HUES6 (cell line): ENCODE results near the gene POLR2J.
"Not testable (repeated sequence)": the region's sequence is repeated elsewhere in the genome, so short reads cannot be mapped to it uniquely, and the experiment has no call there.

Source experiments
- H3K27ac ChIP-seq: 2 replicates; pipeline ENCODE4 v1.7.0; 2013; ENCODE audit warnings: low read depth, mild to moderate bottlenecking, low read length, inconsistent platforms
- H3K27me3 ChIP-seq: 2 replicates; pipeline ENCODE4 v1.6.1; 2013; ENCODE audit warnings: low read length; ENCODE audit not compliant: control insufficient read depth, insufficient read depth
- H3K36me3 ChIP-seq: 2 replicates; pipeline ENCODE4 v1.6.1; 2013; ENCODE audit warnings: low read length; ENCODE audit not compliant: control insufficient read depth, insufficient read depth
- H3K4me1 ChIP-seq: 2 replicates; pipeline ENCODE4 v1.6.1; 2013; ENCODE audit warnings: low read length; ENCODE audit not compliant: control insufficient read depth, insufficient read depth
- H3K4me3 ChIP-seq: 2 replicates; pipeline ENCODE4 v1.5.1; 2013; ENCODE audit warnings: low read depth, low read length
- H3K9ac ChIP-seq: one replicate; pipeline ENCODE4 v1.6.1; 2013; ENCODE audit warnings: mild to moderate bottlenecking, low read length
- H3K9me3 ChIP-seq: 2 replicates; pipeline ENCODE4 v1.6.1; 2013; ENCODE audit warnings: low read depth, low read length; ENCODE audit not compliant: control insufficient read depth, insufficient read depth

POLR2J gene

DNA sequence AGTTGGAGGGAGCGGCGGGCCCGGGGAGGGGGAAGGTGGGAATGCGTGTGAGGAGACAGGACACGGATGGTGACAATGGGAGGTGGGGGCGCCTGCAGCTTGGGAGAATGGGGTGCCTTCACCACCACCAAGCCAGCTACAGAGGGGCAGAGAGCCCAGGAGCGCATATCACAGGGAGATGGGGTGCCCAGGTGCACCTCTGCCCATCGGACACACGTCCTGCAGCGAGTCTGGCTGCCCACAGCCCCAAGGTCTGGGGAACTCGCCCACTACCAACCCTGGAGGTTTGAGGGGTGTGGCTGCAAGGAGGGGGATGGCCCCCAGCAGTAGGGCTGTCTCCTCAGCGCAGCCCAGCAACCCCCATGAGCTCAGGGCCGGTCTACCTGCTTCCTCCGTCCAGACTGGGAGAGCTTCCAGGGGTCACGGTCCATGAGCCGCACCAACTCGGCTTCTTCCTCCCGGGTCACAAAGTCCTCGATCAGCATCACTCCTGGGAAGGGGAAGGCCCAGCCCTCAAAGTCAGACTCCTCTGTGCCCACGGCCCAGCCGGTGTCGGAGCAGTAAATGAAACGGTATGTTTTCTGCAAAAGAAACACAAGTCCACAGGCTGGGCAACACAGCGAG, 19.4 kb downstream of the POLR2J start:
- H3K4me1 ChIP-seq, result 0 out of 2 replicates have a peak, but pooled peaks cover 4% of the 10 kb centered on the region

DNA sequence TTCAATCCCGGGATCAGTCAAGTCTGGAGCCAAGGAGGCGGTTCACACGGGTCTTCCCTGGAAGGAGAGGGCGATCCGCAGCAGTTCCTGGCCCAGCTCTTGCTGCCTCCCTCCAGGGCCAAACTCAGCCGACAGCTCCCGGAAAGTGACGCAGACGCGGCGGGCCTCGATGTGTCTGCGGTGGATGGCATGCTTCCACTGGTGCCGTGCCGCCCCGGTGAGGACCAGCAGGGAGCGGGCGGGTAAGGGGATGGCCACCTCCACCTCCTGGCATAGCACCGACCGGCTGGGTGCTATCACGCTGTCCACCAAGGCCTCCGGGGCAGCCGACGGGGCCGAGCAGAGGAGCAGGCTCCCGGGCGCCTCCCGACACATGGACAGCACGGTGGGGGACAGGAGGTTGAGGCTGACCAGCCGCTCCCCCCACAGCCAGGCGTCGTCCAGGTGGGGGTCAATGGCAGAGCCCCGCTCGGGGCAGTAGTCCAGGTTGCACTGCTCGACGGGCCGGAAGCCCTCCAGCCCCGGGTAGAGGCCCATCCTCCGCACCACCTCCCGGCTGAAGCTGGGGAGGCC, 21.3 kb downstream of the POLR2J start:
- Histone ChIP-seq H3K36me3 (peaks cover 49% of the 10 kb centered on the region), H3K9ac (no peak overlapping the region), H3K27ac (no peak overlapping the region), H3K4me1 (no peaks in the 10 kb centered on the region), H3K9me3 (no peaks in the 10 kb centered on the region), H3K4me3 (no peak overlapping the region), H3K27me3 (no peaks in the 10 kb centered on the region)

More for the DNA sequence above, 19.4 kb downstream of the POLR2J start:
- H3K9ac ChIP-seq, result no peak overlapping the region
- H3K4me3 ChIP-seq, result no peak overlapping the region
- no peak overlapping the region for H3K27ac ChIP-seq
- no peaks in the 10 kb centered on the region for H3K9me3 ChIP-seq
- no peaks in the 10 kb centered on the region for H3K27me3 ChIP-seq
- peaks cover 49% of the 10 kb centered on the region for H3K36me3 ChIP-seq

DNA sequence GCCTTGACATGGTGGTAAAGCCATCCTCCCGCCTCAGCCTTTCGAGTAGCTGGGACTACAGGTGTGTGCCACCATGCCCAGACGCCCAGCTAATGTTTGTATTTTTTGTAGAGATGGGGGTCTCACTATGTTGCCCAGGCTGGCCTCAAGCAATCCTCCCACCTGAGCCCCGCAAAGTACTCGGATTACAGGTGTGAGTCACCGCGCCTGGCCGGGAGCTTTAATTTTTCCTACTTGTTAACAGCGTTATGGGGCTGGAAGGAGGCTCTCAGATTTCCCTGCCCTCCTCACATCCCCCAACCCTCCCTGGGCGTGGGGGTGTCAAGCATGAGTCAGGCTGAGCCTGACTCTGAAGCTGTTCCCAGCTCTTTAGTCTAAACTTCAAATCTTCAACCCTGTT, 22.4 kb downstream of the POLR2J start:
- no peak overlapping the region for H3K4me3 ChIP-seq
- no peaks in the 10 kb centered on the region for H3K27me3 ChIP-seq
- H3K9me3 ChIP-seq, result no peaks in the 10 kb centered on the region
- H3K9ac ChIP-seq, result no peak overlapping the region
- H3K36me3 ChIP-seq, result peaks cover 49% of the 10 kb centered on the region
- no peak overlapping the region for H3K27ac ChIP-seq
- H3K4me1 ChIP-seq, result peaks cover 6% of the 10 kb centered on the region; the same call in 1 of the 2 replicates

DNA sequence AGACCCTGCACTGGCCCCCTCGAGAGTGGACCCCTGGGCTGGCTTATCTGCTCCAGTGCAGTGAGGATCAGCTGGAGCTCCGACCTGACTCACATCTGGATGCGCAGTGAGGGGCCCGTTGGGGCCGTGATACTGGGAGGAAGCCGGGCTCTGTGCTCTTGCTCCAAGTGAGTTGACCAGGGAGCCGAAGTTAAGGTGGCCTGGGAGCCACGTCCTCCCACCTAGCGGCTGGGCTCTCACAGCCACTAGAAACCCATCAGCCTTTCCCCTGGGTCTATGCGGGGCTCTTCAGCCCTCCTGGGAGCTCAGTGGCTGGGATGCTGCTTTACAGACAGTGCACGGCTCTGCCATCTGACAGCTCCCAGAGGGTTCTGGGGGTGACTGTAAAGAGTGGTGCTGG, 23.1 kb downstream of the POLR2J start:
- Histone ChIP-seq H3K4me3 (no peak overlapping the region), H3K9ac (no peak overlapping the region), H3K36me3 (peaks cover 49% of the 10 kb centered on the region), H3K4me1 (peaks cover 7% of the 10 kb centered on the region; the same call in 1 of the 2 replicates), H3K9me3 (no peaks in the 10 kb centered on the region), H3K27me3 (no peaks in the 10 kb centered on the region), H3K27ac (no peak overlapping the region)

DNA sequence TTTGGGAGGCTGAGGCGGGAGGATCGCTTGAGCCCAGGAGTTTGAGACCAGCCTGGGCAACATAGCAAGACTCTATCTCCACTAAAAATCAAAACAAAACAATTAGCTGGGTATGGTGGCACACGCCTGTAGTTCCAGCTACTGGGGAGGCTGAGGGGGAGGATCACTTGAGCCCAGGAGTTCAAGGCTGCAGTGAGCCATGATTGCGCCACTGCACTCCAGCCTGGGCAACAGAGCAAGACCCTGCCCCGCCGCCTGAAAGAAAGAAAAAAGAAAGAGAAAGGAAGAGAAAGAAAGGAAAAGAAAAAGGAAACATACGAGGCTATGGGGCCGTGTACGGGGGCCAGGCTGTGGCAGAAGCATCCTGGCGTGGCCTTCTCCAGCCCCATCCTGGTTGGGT, 23.8 kb downstream of the POLR2J start:
- H3K9me3 ChIP-seq, H3K27ac ChIP-seq, H3K27me3 ChIP-seq, H3K4me3 ChIP-seq, H3K9ac ChIP-seq, H3K4me1 ChIP-seq: not testable (repeated sequence)
- H3K36me3 ChIP-seq, result peaks cover 44% of the 10 kb centered on the region

DNA sequence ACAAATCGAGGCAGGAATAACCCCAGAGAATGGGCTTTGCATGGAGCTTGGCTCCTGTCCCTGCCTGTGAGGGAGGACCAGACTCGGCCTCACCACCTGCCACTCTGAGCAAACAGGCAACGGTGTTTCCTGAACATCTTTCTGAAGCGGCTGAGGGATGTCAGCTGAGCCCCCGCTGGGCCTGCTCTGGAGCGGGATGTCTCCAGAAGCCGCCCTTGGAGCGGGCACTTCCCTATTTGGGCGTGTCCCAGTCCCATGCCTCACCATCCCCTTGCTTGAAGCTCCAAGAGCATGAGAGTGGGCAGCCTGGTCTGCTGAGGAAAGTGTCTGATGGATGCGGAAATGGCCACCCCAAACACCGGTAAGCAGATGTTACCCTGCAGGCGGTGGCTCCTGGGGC, 24.3 kb downstream of the POLR2J start:
- Histone ChIP-seq H3K9ac (no peak overlapping the region), H3K4me3 (no peak overlapping the region), H3K36me3 (peaks cover 42% of the 10 kb centered on the region), H3K4me1 (peaks cover 7% of the 10 kb centered on the region; the same call in 1 of the 2 replicates), H3K9me3 (no peaks in the 10 kb centered on the region), H3K27ac (no peak overlapping the region), H3K27me3 (no peaks in the 10 kb centered on the region)

DNA sequence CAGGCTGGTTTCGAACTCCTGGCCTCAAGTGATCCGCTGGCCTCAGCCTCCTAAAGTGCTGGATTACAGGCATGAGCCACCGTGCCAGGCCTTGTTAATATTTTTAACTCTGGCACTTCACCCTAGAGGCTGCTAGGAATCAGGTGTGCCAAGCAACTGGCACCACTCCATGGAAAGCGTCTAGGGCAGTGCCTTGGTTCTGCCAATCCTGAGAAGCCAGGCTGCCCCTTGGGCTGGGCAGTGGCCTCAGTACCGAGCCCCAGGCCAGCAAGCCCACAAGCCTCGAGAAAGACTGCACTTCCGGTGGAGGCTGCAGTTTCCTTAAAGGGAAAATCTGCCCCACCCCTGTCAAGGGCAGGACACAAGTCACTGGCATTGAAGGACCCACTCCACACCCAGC, 25.4 kb downstream of the POLR2J start:
- Histone ChIP-seq H3K9me3 (no peaks in the 10 kb centered on the region), H3K36me3 (peaks cover 30% of the 10 kb centered on the region), H3K4me3 (no peak overlapping the region), H3K4me1 (peaks cover 7% of the 10 kb centered on the region; the same call in 1 of the 2 replicates), H3K27me3 (no peaks in the 10 kb centered on the region), H3K27ac (no peak overlapping the region), H3K9ac (no peak overlapping the region)

DNA sequence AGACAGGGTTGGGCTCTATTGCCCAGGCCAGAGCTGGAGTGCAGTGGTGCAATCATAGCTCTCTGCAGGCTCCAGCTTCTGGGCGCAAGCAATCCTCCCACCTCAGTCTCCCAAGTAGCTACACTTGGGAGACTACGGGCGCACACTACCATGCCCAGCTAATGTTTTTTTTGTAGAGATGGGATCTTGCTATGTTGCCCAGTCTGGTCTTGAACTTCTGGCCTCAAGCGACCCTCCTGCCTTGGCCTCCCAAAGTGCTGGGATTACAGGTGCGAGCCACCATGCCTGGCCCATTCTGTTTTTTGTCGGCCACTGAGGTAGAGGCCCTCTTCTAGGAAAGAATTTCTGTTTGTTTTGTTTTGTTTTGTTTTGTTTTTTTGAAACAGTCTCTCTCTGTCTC, 26.3 kb downstream of the POLR2J start:
- Histone ChIP-seq H3K27me3 (no peaks in the 10 kb centered on the region), H3K27ac (no peak overlapping the region), H3K4me3 (no peak overlapping the region), H3K9ac (no peak overlapping the region), H3K4me1 (peaks cover 7% of the 10 kb centered on the region; the same call in 1 of the 2 replicates), H3K9me3 (no peaks in the 10 kb centered on the region), H3K36me3 (peaks cover 26% of the 10 kb centered on the region)

DNA sequence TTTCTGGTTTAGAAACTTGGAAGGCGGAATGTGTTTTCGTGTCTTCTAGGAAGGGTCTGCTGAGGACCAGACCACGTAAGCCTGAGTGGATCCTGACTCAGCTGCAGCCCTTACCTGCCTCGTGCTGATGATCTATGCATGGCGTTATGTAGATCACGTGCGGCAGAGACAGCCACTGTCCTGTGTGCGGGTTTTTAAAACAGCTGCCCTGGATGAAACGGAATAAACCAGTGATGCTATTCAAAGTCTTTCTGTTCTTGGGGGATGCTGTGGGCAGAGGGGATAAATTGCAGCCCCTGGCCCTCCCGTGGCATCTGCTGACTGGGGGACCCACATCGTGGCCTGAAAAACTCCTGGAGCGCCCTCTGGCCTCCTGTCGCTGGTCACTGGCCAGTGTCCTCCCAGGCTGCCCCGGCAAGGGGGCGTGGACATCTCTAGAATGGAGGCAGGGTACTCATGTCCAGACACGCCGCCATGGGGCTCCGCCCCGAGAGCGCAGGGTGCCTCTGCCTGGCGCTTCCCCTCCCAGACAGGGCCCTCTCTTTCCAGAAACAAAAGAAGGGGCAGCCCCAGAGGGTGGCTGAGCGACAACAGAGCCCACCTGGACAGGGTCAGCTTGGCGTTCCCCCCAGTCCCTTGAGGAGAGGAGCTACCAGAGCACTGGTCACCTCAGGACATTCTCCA, 27.2 kb downstream of the POLR2J start:
- no peak overlapping the region for H3K9ac ChIP-seq
- no peaks in the 10 kb centered on the region for H3K27me3 ChIP-seq
- no peak overlapping the region for H3K4me3 ChIP-seq
- H3K27ac ChIP-seq, result no peak overlapping the region
- no peaks in the 10 kb centered on the region for H3K9me3 ChIP-seq
- peaks cover 7% of the 10 kb centered on the region; the same call in 1 of the 2 replicates for H3K4me1 ChIP-seq
- peaks cover 25% of the 10 kb centered on the region for H3K36me3 ChIP-seq

DNA sequence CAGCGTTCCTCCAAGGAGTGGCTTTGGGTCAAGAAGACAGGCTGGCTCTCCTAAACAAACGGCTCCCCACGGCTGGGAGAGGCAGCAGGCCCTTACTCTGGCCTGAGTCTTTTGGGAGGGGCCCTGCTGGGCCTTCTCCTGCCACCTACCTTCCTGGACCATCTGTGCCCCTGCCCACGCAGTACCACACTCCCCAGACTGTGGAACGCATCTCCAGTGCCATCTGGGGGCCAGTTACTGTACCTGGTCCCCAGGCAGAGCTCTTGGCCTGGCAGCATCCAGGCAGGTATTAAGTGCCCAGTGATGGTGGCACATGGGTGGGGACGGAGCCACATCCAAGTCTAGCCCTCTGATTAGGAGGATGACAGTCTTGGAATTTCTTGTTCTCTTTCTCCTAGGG, 28.5 kb downstream of the POLR2J start:
- Histone ChIP-seq H3K27ac (no peak overlapping the region), H3K9me3 (no peaks in the 10 kb centered on the region), H3K4me1 (peaks cover 7% of the 10 kb centered on the region; the same call in 1 of the 2 replicates), H3K9ac (no peak overlapping the region), H3K36me3 (peaks cover 16% of the 10 kb centered on the region), H3K27me3 (no peaks in the 10 kb centered on the region), H3K4me3 (no peak overlapping the region)

DNA sequence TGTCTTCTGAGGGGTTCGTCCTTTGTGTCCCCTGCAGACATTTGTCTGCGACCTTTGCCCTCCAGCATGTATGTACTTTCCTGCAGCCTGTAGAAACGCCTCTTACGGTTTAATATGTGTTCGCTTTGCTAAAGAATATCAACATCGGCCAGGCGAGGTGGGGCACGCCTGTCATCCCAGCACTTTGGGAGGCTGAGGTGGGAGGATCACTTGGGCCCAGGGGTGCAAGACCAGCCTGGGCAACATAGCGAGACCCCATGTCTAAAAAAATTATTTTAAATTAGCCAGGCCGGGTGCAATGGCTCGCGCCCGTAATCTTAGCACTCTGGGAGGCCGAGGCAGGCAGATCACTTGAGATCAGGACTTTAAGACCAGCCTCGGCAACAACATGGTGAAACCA, 29.6 kb downstream of the POLR2J start:
- no peak overlapping the region for H3K9ac ChIP-seq
- H3K4me3 ChIP-seq, result no peak overlapping the region
- no peaks in the 10 kb centered on the region for H3K27me3 ChIP-seq
- H3K36me3 ChIP-seq, result peaks cover 17% of the 10 kb centered on the region
- H3K4me1 ChIP-seq, result peaks cover 7% of the 10 kb centered on the region; the same call in 1 of the 2 replicates
- H3K9me3 ChIP-seq, result no peaks in the 10 kb centered on the region
- H3K27ac ChIP-seq, result no peak overlapping the region
